Measurements from ENCODE around the gene ZDHHC14. TPM values are rescaled to one million over a fixed set of nuclear protein-coding genes. Genes with fewer than 3 reads are reported as not detected.
"Not testable (repeated sequence)": the region's sequence is repeated elsewhere in the genome, so short reads cannot be mapped to it uniquely, and the experiment has no call there.

The ZDHHC14 gene
- total and polyA plus RNA-seq, 8 donors = 8.2 to 33.2 (median 25.8) TPM

DNA sequence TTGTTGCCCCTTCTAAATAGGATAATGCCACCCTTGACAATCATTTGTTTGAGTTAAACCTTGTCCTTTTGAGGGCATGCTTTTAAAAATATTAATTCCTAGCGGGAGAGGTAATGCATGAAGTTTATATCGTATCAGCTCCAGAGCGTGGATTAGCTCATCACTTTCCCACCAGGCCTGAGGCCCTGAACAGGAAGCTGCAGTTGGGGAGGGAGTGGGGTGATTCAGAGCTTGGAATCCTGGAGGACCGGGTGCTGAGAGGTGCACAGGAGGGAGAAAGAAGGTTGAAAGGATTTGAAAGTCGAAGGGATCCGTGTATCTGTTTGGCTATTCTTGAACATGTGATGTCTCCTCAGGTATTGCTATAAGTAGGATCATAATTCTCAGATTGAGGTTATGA, 25.0 kb downstream of the ZDHHC14 start:
- TF ChIP-seq, protein P1, sequence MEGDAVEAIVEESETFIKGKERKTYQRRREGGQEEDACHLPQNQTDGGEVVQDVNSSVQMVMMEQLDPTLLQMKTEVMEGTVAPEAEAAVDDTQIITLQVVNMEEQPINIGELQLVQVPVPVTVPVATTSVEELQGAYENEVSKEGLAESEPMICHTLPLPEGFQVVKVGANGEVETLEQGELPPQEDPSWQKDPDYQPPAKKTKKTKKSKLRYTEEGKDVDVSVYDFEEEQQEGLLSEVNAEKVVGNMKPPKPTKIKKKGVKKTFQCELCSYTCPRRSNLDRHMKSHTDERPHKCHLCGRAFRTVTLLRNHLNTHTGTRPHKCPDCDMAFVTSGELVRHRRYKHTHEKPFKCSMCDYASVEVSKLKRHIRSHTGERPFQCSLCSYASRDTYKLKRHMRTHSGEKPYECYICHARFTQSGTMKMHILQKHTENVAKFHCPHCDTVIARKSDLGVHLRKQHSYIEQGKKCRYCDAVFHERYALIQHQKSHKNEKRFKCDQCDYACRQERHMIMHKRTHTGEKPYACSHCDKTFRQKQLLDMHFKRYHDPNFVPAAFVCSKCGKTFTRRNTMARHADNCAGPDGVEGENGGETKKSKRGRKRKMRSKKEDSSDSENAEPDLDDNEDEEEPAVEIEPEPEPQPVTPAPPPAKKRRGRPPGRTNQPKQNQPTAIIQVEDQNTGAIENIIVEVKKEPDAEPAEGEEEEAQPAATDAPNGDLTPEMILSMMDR (IDR thresholded peaks at IDR 0.05) = no peak

DNA sequence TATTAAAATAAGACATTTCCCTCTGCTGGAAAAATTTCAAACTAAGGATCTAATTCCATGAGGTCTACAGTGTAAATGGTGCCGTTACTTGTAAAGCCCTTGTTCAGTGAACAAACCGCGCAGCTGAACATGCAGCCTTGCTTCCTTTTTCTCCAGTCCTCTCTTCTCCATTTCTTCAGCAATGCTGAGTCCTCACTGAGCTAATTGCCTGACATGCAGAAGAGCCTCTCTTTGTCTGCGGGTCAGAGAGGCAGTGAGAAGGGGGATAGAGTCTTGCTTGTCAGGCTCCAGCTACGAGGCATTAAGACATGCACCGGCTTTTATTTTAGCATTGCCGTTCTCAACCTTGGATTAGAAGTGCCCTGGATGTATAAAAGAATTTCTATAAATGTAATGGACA, 25.7 kb downstream of the ZDHHC14 start:
- ATAC-seq (no peak), DNase-seq (no peak)
- H3K9me3 ChIP-seq = no peaks in the 10 kb centered on the region
- intact Hi-C loops (cut with DNase I) = no loop called here
- H3K4me3 ChIP-seq = no peak overlapping the region
- TF ChIP-seq, protein P1 (IDR thresholded peaks at IDR 0.05) = no peak
- H3K27ac ChIP-seq = no peak overlapping the region
- H3K36me3 ChIP-seq = no peaks in the 10 kb centered on the region
- H3K4me1 ChIP-seq = no peaks in the 10 kb centered on the region
- H3K27me3 ChIP-seq = no peaks in the 10 kb centered on the region

More for the DNA sequence above, 25.0 kb downstream of the ZDHHC14 start:
- intact Hi-C loops (cut with DNase I) = no loop called here
- H3K36me3 ChIP-seq = no peaks in the 10 kb centered on the region
- H3K4me1 ChIP-seq = no peaks in the 10 kb centered on the region
- no peaks in the 10 kb centered on the region for H3K27me3 ChIP-seq
- H3K27ac ChIP-seq = no peak overlapping the region
- ATAC-seq (no peak), DNase-seq (no peak)
- H3K9me3 ChIP-seq = no peaks in the 10 kb centered on the region
- no peak overlapping the region for H3K4me3 ChIP-seq

DNA sequence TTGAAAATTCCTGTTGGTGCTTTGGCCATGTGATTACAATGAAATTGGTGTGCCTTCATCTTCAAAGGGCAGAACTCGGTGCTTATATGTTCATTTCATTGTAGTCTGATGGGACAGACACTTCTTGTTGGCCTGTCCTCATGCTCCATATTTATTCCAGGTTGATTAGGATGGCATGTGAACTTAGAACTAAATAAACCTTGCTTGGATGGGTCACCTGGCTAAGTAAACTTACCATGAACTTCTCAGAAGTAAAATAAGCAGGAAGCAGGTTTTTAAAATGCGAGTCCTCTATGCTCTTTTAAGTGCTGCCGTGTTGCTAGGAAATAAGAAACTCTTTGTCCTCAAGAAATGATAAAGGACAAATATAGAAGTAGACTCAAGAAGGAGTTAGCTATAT, 26.7 kb downstream of the ZDHHC14 start:
- intact Hi-C loops (cut with DNase I) = no loop called here
- H3K27ac ChIP-seq = no peak overlapping the region

DNA sequence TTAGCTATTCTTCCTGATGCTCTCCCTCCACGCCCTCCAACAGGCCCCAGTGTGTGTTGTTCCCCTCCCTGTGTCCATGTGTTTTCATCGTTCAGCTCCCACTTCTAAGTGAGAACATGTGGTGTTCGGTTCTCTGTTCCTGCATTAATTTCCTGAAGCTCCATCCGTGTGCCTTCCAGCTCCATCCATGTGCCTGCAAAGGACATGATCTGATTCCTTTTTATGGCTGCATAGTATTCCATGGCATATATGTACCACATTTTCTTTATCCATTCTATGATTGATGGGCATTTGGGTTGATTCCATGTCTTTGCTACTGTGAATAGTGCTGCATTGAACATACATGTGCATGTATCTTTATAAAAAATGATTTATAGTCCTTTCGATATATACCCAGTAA, 27.4 kb downstream of the ZDHHC14 start:
- ATAC-seq; H3K27me3 ChIP-seq; H3K4me1 ChIP-seq; DNase-seq; H3K27ac ChIP-seq; H3K4me3 ChIP-seq; H3K36me3 ChIP-seq; H3K9me3 ChIP-seq; intact Hi-C loops (cut with DNase I): not testable (repeated sequence)

More for the DNA sequence above, 26.7 kb downstream of the ZDHHC14 start:
- no peak for DNase-seq
- H3K27me3 ChIP-seq = no peaks in the 10 kb centered on the region
- H3K4me3 ChIP-seq = no peak overlapping the region
- H3K4me1 ChIP-seq = no peaks in the 10 kb centered on the region
- H3K9me3 ChIP-seq = no peaks in the 10 kb centered on the region
- H3K36me3 ChIP-seq = no peaks in the 10 kb centered on the region
- no peak for ATAC-seq
- TF ChIP-seq, protein P1 (IDR thresholded peaks at IDR 0.05) = no peak

DNA sequence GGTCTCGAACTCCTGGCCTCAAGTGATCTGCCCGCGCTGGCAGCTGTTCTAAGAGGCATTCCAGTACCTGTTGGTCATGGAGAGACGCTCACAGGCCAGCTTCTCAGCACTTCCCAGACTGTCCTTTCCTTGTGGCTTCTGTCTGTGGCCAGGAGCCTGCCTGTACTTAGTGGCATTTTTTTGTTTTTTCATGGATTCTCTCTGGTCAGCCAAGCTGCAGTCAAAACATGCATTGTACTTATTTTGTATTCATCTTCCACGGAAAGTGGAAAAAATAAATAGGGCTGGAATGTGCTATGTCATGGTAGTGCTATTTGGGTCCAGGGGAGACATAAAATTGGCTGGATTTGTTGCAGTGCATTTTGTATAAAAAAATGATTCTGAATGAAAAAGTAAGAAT, 29.1 kb downstream of the ZDHHC14 start:
- Histone ChIP-seq H3K4me3 (no peak overlapping the region), H3K36me3 (no peaks in the 10 kb centered on the region), H3K4me1 (no peaks in the 10 kb centered on the region), H3K9me3 (no peaks in the 10 kb centered on the region), H3K27me3 (no peaks in the 10 kb centered on the region), H3K27ac (no peak overlapping the region)
- no peak for DNase-seq
- TF ChIP-seq, protein P1 (IDR thresholded peaks at IDR 0.05) = no peak
- intact Hi-C loops (cut with DNase I) = no loop called here
- no peak for ATAC-seq

GRCh38 chr6:157411368-157411767, 30.4 kb downstream of the ZDHHC14 start:
- no peak for ATAC-seq
- H3K36me3 ChIP-seq = no peaks in the 10 kb centered on the region
- DNase-seq = no peak
- no peaks in the 10 kb centered on the region for H3K27me3 ChIP-seq
- intact Hi-C loops (cut with DNase I) = no loop called here
- no peak overlapping the region for H3K4me3 ChIP-seq
- H3K4me1 ChIP-seq = no peaks in the 10 kb centered on the region
- H3K27ac ChIP-seq = no peak overlapping the region
- H3K9me3 ChIP-seq = no peaks in the 10 kb centered on the region
- TF ChIP-seq, protein P1 (IDR thresholded peaks at IDR 0.05) = no peak

All from left lung (tissue), 10 donors.